Activated CD8-positive, alpha-beta T cell treated with anti-CD3 and anti-CD28 coated beads for 36 hours (primary cell): Measurements from ENCODE around the gene IQCE. TPM values are rescaled to one million over a fixed set of nuclear protein-coding genes. Genes with fewer than 3 reads are reported as not detected.

Experiments used
- ATAC-seq: fragments of 200-7000 bp; cut with Tn5 transposase; one replicate; pipeline ENCODE4 v1.10.0; 2021; ENCODE audit warnings: mild to moderate bottlenecking, moderate library complexity
- CTCF ChIA-PET: fragments of 350-600 bp; sonication (Branson Sonifier 250); formaldehyde crosslinking; loops from one replicate; lab custom pipeline; 2021; ENCODE audit warnings: antibody characterized with exemption; lab: Charles Lee
- POLR2A ChIA-PET: fragments of 350-600 bp; sonication (Branson Sonifier 250); formaldehyde crosslinking; loops from one replicate; lab custom pipeline; 2021; ENCODE audit warnings: antibody characterized with exemption; lab: Charles Lee
- DNase-seq: peaks from one replicate; pipeline ENCODE4 v3.0.0-alpha.2; 2020
- H3K27ac Mint-ChIP-seq: one replicate; pipeline ENCODE4 v1.8.0; 2021; ENCODE audit warnings: mild to moderate bottlenecking, mixed read lengths
- H3K27me3 Mint-ChIP-seq: one replicate; pipeline ENCODE4 v1.8.0; 2021; ENCODE audit warnings: mixed read lengths
- H3K36me3 Mint-ChIP-seq: one replicate; pipeline ENCODE4 v1.8.0; 2021; ENCODE audit warnings: low read depth, mixed read lengths
- H3K4me1 Mint-ChIP-seq: one replicate; pipeline ENCODE4 v1.8.0; 2021; ENCODE audit warnings: low read depth, mixed read lengths
- H3K4me3 Mint-ChIP-seq: one replicate; pipeline ENCODE4 v1.8.0; 2021; ENCODE audit warnings: mild to moderate bottlenecking, moderate library complexity, mixed read lengths
- H3K9me3 Mint-ChIP-seq: one replicate; pipeline ENCODE4 v1.8.0; 2021; ENCODE audit warnings: mixed read lengths
- intact Hi-C: fragments of 100-400 bp; cut with micrococcal nuclease; formaldehyde crosslinking; loops from one replicate; pipeline ENCODE4 v1.10.0; 2022
- total RNA-seq, 2 experiments: library from RNA; stranded (reverse); gene quantifications; one replicate each; pipeline ENCODE4 v1.2.3, GENCODE V29; 2021
- TF ChIP-seq, protein P1 (sequence below): fragments of 200-600 bp; IDR thresholded peaks from one replicate; pipeline ENCODE4 v1.8.0; 2022; ENCODE audit warnings: antibody characterized with exemption, mild to moderate bottlenecking

Gene IQCE
- total RNA-seq, 2 experiments from 2014 or later = 4.0 to 4.3 TPM

DNA sequence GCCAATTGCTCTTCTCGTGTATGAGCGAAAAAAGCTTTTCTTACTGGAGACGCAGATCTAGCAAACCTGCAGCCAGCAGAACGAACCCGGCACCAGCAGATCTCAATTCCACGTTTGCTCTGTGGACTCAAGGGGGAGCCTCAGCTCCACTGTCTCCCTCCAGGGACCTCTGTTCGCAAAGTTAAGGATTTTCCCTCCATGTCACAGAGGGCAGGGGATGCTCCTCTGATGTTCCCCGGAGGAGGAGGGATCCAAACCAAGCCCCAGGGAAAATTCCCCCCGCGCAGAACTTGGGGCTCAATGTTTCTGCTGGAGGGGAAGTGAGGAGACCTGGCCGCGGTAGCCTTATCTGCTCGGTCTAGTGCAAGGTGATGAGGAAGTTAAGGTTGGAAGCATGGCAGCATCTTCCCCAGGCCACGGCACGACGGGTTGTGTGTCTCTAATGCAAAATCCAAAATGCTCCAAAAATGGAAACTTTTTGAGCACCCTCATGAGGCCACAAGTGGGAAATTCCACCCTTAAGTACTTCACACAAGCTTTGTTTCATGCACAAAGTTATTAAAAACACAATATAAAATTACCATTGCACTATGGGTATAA, 9.0 kb downstream of the IQCE start:
- no peak overlapping the region for H3K27ac Mint-ChIP-seq
- no peaks in the 10 kb centered on the region for H3K36me3 Mint-ChIP-seq
- ATAC-seq (no peak), DNase-seq (no peak)
- TF ChIP-seq, protein P1, sequence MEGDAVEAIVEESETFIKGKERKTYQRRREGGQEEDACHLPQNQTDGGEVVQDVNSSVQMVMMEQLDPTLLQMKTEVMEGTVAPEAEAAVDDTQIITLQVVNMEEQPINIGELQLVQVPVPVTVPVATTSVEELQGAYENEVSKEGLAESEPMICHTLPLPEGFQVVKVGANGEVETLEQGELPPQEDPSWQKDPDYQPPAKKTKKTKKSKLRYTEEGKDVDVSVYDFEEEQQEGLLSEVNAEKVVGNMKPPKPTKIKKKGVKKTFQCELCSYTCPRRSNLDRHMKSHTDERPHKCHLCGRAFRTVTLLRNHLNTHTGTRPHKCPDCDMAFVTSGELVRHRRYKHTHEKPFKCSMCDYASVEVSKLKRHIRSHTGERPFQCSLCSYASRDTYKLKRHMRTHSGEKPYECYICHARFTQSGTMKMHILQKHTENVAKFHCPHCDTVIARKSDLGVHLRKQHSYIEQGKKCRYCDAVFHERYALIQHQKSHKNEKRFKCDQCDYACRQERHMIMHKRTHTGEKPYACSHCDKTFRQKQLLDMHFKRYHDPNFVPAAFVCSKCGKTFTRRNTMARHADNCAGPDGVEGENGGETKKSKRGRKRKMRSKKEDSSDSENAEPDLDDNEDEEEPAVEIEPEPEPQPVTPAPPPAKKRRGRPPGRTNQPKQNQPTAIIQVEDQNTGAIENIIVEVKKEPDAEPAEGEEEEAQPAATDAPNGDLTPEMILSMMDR = peak; percentile 18
- no peaks in the 10 kb centered on the region for H3K9me3 Mint-ChIP-seq
- CTCF ChIA-PET = interaction anchor here (1.1 kb wide), 2 partner anchors 33 to 41 kb away, joined by 3 read pairs; no protein-coding TSS in a partner anchor
- H3K27me3 Mint-ChIP-seq = no peaks in the 10 kb centered on the region
- peaks cover 6% of the 10 kb centered on the region for H3K4me1 Mint-ChIP-seq
- H3K4me3 Mint-ChIP-seq = no peak overlapping the region
- intact Hi-C loops = no loop called here
- POLR2A ChIA-PET = no interaction called here

DNA sequence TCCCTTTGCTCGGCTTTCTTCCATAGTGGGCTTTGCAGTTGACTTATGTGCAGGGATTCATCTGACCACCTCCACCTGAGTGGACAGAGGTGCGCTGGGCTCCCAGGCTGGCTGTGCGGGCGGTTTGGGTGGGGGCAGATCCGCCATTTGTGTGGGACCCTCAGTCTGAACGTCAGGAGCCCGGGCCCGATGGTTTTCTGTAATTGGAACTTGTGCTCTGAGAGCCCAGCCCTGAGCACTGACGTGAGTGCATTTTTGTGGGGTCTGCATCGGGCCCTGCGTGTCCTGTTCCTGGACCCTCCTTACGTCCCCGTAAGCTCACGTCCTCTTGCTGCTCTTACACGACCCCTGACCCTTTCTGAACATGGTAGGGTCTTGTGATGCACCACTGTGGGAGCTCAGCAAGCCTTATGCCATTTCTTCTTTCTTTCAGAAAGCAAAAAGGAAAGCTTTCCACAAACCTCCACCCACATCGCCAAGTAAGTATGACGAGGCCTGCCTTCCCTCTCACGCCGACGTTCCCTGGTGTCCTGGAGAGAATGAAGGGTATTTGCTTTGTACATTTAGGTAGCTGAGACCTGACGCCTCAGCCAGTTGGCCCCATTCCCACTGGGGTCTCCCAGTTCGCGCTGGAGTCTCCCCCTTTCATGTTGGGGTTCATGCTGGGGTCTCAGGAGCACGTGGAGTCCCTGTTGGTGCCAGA, 9.9 kb downstream of the IQCE start:
- Mint-ChIP-seq H3K4me1 (peaks cover 6% of the 10 kb centered on the region), H3K9me3 (no peaks in the 10 kb centered on the region), H3K4me3 (no peak overlapping the region), H3K27me3 (no peaks in the 10 kb centered on the region), H3K27ac (no peak overlapping the region), H3K36me3 (no peaks in the 10 kb centered on the region)
- intact Hi-C loops = no loop called here
- TF ChIP-seq, protein P1 = no peak
- no peak for DNase-seq
- CTCF ChIA-PET = interaction anchor here (1.1 kb wide), 1 partner anchor 117 kb away, joined by 3 read pairs; no protein-coding TSS in a partner anchor
- no peak for ATAC-seq
- POLR2A ChIA-PET = no interaction called here

DNA sequence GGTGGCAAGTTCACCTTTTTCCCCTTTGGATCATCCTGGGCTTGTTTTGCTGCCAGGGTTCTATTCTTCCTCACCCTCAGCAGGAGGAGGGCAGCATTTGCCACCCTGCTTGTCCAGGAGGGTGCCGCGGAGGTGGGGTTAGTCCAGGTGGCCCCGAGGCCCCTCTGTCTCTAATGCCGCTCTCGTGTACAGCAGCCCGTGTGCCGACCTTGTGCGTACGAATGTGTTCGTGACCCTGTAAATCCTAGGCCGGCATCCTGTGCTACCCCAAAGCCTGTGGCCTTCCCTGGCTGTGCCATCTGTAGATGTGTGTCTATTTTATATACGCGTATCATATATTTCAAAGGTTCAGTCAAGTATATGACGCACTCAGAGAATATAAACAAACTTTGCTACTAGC, 10.6 kb downstream of the IQCE start:
- peaks cover 6% of the 10 kb centered on the region for H3K4me1 Mint-ChIP-seq
- POLR2A ChIA-PET = no interaction called here
- no peak overlapping the region for H3K4me3 Mint-ChIP-seq
- H3K27ac Mint-ChIP-seq = no peak overlapping the region
- H3K9me3 Mint-ChIP-seq = no peaks in the 10 kb centered on the region
- no peaks in the 10 kb centered on the region for H3K27me3 Mint-ChIP-seq
- H3K36me3 Mint-ChIP-seq = no peaks in the 10 kb centered on the region
- no peak for DNase-seq
- intact Hi-C loops = no loop called here
- TF ChIP-seq, protein P1 = no peak
- no peak for ATAC-seq
- CTCF ChIA-PET = interaction anchor here (1.1 kb wide), 1 partner anchor 117 kb away, joined by 3 read pairs; no protein-coding TSS in a partner anchor

DNA sequence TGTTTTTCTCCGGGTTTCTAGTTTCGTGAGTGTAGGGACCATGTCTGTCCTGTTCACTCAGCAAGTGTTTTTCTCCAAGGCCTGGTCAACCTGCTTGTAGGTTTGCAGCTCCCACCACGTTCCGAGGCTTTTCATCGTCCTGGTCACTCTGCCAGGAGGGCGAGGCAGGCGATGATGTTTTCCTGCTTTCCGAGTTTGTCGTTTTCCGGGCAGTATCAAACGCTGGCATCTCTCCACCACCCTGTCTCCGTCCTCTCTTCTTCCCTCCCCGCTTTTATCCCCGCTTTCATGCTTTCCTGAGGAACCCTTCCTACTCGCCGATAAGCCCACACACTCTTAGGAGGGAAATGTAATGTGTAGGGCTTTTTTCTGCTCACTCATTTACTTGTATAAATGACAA, 11.2 kb downstream of the IQCE start:
- Mint-ChIP-seq H3K4me1 (peaks cover 6% of the 10 kb centered on the region), H3K27ac (no peak overlapping the region), H3K4me3 (no peak overlapping the region), H3K9me3 (no peaks in the 10 kb centered on the region), H3K27me3 (no peaks in the 10 kb centered on the region), H3K36me3 (no peaks in the 10 kb centered on the region)
- TF ChIP-seq, protein P1 = no peak
- no peak for ATAC-seq
- intact Hi-C loops = no loop called here
- ChIA-PET POLR2A (no interaction called here), CTCF (no interaction called here)
- DNase-seq = no peak

DNA sequence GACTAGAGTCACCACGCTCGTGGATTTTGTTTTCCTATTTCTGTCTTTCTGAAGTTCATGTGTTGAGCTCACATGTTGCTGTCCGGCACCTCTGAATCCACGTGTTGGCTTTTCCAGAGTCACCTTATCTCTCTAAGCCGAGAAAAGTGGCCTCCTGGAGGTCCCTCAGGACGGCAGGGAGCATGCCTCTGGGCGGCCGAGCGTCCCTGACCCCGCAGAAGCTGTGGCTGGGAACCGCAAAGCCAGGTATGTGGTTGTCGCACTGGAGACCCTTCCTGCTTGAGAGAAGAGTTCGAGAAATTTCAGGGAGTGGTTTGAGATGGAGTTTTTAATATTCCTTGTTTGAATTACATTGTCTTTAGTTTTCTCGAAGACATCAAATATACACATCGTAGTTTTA, 12.6 kb downstream of the IQCE start:
- Mint-ChIP-seq H3K4me1 (peaks cover 6% of the 10 kb centered on the region), H3K36me3 (no peaks in the 10 kb centered on the region), H3K27ac (no peak overlapping the region), H3K4me3 (no peak overlapping the region), H3K9me3 (no peaks in the 10 kb centered on the region), H3K27me3 (no peaks in the 10 kb centered on the region)
- DNase-seq = no peak
- TF ChIP-seq, protein P1 = no peak
- POLR2A ChIA-PET = interaction anchor here (0.6 kb wide), 1 partner anchor 83 kb away, joined by 4 read pairs; no protein-coding TSS in a partner anchor
- no peak for ATAC-seq
- CTCF ChIA-PET = no interaction called here
- intact Hi-C loops = no loop called here
